NCI-H510A (cell line): ENCODE data around the gene PM20D2.

Experiments used
- DNase-seq: peaks from one replicate; lab custom pipeline; 2025; lab: John Stamatoyannopoulos, UW

The PM20D2 gene

DNA sequence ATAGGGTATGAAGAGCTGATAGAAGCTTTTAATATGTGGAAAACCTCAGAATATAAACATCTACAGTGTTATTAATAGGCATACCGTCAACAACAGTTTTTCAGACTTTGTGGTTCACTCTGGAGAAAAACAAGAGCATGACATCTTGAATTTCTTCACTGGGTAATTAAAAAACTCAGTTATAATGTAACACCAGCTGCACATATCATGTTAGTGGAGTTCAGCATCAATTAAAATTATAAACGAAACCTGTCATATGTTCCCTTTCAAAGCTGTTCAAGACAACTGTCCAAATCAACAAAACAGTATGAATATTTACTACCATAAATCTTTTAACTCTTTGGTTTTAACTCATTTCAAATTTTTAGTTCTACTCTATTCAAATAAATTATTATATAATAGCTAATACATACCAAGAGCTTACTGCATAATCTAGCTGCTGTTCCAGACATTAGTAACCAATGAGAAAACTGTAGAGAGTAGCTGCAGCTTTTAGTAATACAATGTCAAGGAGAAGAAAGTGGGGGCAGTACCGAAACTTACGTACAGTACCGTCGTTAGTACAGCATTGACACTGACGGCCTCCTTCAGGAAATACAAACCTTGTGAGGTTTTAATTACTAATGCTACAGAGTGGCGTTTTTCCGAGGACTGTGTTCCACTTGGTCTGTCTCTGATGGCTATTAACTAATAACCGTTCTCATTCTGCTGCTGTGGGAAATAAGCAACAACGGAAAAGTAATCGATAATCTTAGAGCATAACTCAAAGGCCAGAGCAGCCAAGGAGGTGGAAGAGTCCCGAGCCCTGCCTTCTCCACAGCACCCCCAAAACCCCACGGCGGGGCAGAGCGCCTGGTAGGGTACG, 532 bp upstream of the PM20D2 start:
- DNase-seq: no peak

DNA sequence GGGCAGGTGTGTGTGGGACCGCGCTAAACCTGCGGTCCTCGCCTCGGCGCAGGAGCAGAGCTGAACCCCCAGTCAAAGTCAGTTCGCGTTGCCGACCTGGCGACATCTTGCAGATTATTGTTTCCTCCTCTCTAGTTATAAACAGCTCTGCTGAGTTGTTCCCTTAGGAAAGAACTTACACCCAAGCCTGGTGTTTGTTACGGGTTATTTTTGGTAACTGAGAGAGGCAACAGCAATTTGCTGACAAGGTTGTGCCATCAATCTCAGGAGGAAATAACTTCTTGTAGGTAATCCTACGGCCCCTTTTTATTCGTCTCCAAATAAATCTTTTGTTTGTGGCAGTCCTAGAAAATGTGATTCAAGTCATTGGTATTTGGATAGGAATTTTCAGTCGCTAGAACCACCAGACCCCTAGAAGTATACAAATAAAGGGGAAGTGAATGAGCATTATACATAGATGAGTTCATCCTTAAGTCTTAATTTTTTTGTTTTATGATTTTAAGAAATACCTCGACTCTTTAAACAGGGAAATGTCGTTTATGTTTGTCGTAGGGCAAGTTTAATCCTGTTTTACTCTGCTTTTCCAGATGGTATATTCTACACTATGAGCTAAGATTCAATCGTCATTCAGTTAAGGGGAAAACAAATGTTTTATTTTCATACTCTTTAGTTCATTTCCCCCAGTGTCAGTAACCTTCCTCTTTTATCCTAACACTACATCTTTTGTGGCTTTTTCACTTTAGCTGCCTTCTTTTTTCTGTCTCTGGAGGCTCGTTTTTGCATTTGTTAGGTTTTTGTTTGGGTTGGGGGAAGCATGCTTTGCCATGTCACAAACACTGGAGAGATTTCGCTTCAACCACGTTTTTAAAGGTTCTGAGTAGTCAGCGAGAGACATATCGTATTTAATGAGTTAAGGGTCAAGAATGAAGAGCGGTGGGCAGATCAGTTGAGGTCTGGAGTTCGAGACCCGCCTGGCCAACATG, 1.2 kb downstream of the PM20D2 start:
- DNase-seq: no peak

DNA sequence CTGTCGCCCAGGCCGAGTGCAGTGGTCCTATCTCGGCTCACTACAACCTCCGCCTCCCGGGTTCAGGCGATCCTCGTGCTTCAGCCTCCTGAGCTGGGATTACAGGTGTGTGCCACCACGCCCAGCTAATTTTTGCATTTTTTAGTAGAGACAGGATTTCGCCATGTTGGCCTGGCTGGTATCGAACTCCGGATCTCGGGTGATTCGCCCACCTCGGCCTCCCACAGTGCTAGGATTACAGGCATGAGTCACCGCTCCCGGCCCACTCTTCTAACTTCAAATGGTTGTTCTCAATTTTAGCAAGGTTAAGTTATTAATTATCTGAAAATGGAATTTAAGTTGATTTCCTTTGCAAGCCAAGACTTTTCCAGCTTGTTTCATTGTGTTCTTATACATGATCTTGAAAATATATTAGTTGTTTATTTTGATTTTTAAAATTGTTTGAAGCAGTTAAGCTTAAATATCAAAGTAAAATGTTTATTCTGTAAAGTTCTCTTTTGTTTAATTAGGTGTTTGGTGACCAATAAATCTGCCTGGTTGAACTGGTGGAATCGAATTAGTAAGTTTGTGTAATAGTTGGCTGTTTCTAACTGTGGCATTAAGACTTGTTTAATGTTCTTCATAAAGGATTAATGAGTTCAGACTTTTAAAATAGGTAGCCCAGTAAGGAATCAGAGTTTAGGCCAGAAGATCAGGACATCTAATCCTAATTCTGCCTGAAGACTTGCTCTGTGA, 2.3 kb downstream of the PM20D2 start:
- DNase-seq: no peak

DNA sequence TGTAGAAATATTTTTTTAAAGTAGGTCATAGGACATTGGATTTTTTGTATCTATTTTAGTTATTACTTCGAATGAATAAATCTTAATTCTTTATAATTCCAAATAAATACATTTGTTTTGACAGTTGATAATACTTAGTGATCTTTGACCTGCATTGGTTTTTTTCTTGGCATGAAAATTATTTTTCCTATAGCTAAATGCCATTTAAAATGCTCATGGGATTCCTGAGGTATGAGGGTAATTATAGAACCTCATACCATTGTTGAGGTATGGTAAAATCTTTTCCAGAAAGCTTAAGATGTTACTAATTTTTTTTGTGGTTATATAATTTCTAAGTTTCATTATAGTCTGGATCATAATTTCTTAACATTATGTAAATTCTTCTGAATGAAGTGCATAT, 8.3 kb downstream of the PM20D2 start:
- DNase-seq: no peak

DNA sequence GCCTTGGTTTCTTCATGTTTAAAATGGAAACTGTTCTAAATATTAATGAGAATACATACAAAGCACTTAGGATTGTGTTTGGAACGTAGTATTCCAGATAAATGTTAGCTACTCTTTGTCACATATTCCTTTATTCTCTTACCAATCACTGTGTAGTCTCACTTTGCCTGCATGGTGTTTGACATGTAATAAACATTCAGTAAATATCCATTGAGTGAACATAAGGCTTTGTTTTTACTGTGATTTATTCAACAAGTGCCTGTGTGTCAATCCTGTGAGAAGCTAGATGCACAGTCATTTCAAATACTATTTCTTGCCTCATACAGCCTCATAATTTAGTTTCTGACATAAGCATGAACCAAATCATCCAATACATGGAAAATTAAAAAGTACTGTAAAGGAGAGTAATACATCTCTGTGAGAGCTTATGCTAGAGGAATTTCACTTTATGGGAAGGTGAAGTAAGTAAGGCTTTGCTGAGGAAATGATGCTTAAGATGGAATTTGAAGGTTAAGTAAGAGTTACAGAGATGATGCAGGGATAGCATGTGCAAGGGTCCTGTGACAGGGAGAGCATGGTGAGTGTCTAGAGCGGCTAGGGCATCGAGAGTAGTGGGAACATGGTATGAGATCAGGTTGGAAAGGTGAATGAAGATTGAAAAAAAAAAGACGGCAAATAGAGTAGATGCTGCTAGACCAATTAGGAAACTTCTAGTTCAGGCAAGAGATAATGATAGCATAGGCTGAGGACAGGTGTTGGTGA, 14.7 kb downstream of the PM20D2 start:
- DNase-seq: no peak

DNA sequence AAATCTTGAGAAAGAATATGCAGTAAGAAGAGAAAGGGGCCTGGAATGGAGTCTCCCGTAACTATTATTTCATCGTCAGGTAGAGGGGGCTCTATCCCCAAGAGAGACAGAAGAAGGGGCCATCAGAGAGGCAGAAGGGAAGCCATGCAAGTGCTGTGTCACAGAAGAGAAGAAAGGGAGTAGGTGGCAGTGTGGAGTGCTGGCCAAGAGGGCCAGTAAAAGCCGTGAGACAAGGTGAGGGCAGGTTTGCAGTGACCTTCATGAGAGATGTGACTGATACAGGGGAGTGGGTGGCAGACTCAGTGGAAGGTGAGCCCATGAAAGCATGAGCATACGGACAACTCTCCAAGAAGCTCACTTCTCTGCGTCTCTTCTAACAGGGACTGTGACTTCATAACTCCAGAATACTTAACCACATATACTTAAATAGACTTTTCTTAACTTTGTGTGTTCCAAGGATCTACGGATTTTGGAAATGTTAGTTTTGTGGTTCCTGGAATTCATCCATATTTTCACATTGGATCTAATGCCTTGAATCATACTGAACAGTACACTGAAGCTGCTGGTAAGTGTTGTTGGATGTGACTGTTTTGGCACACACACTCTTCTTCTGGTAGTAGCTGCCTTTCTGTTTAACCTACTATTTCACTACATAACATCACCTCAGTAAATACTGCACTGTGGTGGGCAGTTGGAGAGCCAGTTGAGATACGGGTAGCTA, 15.6 kb downstream of the PM20D2 start:
- no peak for DNase-seq

DNA sequence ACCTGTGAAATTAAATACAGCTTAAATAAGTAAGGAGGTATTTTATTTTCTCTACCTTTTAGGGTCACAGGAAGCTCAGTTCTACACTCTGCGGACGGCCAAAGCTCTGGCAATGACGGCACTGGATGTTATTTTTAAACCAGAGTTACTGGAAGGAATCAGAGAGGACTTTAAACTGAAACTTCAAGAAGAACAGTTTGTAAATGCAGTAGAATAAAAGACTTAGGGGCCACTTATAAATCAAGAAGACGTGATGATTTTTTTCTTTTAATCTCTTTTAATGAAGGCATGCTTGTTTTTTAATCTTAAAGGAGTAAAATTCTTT, 16.2 kb downstream of the PM20D2 start:
- no peak for DNase-seq

DNA sequence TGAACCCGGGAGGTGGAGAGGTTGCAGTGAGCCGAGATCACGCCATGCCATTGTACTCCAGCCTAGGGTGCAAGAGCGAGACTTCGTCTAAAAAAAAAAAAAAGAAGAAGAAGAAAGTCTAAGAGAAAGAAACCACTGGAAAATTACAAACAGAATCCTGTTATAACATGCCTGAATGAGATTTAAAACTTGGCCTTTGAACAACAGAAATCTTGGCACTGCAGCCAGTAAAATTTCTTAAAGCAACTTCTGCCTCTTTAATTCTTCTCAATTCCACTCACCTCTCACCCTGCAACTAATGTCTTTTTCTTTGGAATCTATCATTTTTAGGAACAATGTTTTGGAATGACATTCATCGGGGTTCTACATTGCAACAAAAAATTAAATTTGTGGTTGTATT, 26.3 kb downstream of the PM20D2 start:
- DNase-seq: no peak

DNA sequence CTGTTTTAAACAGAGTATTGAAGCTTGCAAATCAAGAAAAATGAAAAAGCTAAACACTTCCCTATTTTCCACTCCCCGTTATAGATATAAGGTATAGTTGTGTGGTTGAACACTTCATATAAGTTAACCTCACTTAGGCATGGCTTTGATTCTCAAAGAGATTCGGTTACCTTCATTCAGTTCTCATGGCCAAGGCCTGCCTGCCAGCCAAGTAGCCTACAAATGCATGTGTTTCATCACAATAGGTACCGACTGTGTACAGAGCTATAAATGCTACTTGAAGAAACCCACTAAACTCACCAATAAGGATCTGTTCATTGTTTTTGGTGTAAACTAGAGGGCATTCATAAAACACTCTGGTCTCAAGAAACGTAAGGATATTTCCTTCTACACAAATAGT, 27.8 kb downstream of the PM20D2 start:
- no peak for DNase-seq

DNA sequence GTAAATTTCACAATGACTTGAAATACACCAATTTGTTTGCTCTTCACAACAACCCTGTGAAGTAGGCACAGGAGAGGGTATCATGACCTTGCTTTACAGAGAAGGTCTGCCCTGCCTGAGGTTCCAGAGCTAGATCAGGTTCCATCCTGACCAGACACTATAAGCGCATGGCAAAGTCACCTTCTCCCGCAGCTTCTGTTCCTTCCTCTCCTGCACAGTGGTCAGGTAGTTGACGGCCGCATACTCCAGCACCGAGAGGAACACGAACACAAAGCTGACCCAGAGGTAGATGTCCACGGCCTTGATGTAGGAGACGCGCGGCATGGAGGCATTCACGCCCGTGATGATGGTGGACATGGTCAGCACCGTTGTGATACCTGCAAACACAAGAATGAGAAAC, 34.3 kb downstream of the PM20D2 start:
- DNase-seq: no peak

DNA sequence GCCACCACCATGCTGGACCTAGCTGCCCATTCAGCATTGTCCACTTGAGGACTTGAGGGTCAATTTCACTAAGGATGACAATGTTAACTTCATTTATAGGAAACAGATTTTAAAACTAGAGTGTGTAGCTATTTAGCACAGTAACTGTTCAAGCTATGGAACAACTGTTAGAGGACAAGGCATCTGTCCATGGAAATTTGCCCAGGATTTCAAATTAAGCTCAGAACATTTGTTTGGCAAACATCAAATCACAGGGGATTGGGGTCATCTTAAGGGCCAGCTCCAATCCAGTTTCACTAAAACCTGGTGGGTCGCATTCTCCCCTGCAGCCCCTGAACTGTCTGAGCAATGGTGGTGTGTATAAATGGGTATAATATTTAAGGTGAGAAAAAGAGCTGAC, 35.1 kb downstream of the PM20D2 start:
- DNase-seq: no peak

DNA sequence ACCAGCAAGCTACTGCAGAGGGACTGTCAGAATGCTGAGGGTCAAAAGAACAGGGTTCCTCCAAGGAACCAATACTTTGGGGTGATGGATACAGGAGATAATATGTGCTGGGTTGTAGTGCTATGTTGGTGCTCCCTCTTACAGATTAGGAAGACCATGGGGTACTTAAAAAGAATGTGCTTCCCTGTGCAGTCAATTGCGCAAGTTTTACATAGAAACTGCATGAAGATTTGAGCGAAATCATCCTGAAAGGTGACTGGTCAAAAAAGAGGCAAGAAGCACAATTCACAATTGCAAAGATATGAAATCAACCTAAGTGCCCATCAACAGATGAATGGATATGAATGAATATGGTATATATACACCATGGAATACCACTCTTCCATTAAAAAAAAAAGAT, 37.4 kb downstream of the PM20D2 start:
- no peak for DNase-seq

DNA sequence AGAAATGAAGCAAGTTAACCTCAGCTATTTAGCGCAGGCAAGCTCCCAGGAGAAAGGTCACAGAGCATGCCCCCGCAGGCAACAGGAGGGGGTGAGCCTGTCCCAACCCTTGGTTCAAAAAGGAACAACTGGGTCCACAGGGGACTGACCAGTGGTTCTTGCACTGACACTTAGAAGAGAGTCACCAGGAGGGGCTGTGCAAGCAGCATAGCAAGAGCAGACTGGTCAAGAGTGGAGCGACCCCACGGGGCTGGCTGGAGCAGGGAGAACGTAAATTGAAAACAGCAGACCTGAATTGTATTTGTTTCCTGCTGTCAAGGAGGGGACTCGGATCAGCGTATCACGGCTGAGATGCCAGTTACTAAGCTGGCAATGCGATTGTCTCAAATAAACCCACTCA, 38.5 kb downstream of the PM20D2 start:
- no peak for DNase-seq

DNA sequence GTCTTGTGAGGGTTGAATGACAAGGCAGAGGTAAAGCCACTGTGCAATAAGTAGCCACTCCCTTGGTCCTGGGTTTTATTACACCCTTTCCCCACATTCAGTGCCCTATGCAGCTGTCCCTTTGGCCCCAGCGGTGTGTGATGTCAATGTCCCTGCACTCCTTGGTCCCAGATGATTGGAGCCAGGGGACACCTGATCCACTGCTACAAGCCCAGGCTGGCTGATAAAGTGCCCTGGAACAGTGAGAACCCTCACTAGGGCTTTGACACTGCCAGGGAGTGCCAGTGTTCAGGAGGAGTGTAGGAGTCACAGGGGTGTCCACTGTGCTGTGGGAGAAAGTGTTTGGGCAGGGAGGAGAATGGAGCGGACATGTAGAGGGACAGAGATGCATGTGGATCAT, 40.9 kb downstream of the PM20D2 start:
- no peak for DNase-seq

DNA sequence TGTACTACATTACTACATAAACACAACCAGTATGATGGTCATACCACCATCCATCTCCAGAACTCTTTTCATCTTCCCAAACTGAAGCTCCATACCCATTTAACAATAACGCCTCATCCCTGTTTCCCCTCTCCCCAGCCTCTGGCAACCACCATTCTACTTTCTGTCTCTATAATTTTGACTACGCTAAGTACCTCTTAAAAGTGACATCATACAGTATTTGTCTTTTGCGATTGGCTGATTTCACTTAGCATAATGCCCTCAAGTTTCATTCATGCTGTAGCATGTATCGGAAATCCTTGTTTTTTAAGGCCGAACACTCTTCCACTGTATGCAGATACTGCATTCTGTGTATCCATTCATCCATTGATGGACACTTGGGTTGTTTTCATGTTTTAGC, 41.6 kb downstream of the PM20D2 start:
- DNase-seq: no peak

DNA sequence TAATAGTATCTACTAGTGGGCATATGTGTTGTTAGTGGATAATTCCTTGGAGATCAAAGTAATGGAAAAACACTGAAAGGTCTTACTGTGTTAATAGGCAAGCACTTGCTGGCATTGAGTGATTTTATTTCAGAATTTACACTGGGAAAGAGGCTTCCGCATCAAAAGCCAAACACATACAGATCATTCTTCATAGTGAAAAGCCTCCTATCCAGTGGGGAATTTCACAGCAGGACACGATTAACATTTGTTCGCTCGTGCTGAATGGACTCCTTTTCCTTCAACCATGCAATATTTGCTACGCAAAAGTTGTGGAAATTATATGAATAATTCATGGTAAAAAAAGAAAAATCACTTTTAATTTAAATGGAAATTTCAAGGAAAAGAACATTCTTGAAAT, 44.9 kb downstream of the PM20D2 start:
- no peak for DNase-seq

DNA sequence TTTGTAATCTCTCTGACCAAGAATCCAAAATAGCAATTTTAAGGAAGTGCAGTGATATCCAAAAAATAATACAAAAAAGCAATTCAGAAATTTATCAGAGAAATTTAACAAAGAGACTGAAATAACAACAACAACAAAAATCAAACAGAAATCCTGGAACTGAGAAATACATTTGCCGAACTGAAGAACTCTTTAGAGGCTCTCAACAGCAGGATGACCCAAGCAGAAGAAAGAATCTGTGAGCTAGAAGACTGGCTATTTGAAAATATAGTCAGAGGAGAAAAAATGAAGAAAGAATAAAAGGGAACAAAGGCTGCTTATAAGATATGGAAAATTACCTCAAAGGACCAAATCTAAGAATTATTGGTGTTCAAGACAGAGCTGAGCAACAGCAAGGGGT, 48.7 kb downstream of the PM20D2 start:
- DNase-seq: no peak

DNA sequence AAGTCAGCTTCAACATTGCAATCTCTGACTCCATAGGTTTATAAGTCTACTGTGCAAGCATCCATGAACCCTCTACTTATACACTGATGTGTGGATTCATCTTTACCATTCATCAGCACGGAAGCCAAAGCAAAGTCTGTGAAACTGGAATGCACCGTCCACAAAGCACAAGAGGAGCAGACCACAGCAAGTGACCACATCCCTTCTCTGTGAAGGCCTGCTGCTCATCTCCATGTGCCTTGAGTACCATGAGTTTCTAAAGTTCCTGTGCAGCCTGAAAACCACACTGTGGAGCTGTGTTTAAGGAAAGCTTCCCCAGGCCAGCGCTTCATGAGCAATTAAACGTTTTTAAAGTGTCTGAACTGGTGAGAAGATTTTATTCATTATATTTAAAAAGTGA, 51.3 kb downstream of the PM20D2 start:
- DNase-seq: no peak

DNA sequence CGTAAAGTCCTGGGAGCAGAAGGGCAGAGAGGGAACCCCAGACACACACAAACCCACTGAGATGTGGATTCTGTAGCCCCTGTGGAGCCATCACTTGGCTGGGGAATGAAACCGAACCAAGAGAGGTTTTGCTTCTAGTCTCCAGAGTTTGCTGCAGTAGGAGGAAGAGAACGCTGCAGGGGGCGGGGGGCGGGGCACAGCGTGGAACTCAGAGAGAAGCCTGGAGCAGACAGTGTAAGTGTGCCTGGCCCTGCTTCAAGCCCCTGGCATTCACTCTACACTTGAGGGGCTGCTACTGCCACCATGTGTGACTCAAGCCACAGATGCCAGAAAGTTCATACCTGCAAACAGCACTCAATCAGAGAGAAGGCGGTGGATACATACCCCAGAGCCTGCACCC, 52.4 kb downstream of the PM20D2 start:
- no peak for DNase-seq

DNA sequence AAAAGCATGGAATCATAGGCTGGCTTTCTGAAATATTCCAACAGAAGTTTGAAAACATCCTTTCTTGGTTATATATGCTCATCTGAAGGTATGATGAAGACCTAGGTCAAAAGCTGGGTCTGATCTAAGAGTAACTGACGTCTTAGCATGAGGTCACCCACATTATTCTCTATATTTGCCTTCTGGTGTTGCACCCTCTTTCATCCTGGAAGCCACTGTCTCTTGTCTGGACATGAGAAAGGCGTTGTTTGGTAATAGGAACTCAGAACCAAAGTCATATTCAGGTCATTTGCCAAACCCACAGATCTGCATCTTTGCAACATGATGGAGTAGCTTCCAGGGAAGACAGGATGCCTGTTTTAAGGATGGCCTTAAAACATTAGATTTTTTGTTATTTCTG, 53.7 kb downstream of the PM20D2 start:
- no peak for DNase-seq

DNA sequence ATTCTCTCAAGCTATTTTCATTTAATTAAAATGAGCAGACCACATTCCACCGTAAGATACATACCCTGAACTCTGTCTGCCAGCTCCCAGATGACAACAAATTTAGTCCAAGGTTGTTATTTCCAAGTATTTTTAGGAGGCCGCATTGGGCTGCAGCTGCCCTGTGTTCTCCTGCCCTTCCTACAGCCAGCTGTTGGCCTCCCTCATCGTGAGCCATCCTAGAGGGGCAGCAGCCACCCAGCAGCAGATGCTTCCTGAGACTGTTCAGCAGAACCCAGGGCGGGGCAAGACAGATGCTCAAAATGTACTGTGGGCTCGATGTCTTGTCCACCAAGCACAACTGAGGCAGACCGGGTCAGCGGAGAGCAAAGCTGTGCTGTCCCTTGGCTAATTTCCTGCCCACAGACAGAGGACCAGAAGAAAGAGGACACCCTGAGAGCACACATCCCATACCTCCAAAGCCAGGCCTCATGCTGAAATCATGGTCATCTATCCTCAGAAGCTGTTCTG, 54.9 kb downstream of the PM20D2 start:
- DNase-seq: no peak
